GM12878 (cell line): Measurements from ENCODE around the gene ZNF415.
"Not testable (repeated sequence)": the region's sequence is repeated elsewhere in the genome, so short reads cannot be mapped to it uniquely, and the experiment has no call there.

Experiments
- BHLHE40 ChIP-seq, 2 experiments: fragments of 450-650 bp in 1 of 2; IDR thresholded peaks; 2 replicates each; pipeline ENCODE4 v1.6.1; 2011 to 2017; ENCODE audit warnings: low read depth in 2 of 2, borderline replicate concordance in 1 of 2, improper control_type of control experiment in 1 of 2, low read length in 1 of 2, mild to moderate bottlenecking in 1 of 2
- E2F4 ChIP-seq: IDR thresholded peaks from 2 replicates; pipeline ENCODE4 v1.6.1; 2012; ENCODE audit warnings: low read depth, low read length, improper control_type of control experiment
- EP300 ChIP-seq, 2 experiments: fragments of 150-350 bp in 1 of 2; IDR thresholded peaks; 2 replicates each; pipeline ENCODE4 v1.6.1; 2011 to 2012; ENCODE audit warnings: low read depth in 2 of 2, low read length in 2 of 2, borderline replicate concordance in 1 of 2, improper control_type of control experiment in 1 of 2, inconsistent platforms in 1 of 2; ENCODE audit not compliant: control insufficient read depth in 1 of 2
- FOS ChIP-seq: IDR thresholded peaks from 3 replicates; pipeline ENCODE4 v1.6.1; 2011; ENCODE audit warnings: borderline replicate concordance; ENCODE audit not compliant: insufficient read length; ENCODE audit errors: extremely low read depth
- GABPA ChIP-seq: IDR thresholded peaks from 2 replicates; pipeline ENCODE4 v1.6.1; 2014; ENCODE audit warnings: antibody characterized with exemption, low read depth, mild to moderate bottlenecking, inconsistent platforms
- POLR2A ChIP-seq: IDR thresholded peaks from 2 replicates; pipeline ENCODE4 v1.6.1; 2011; ENCODE audit warnings: low read depth, mild to moderate bottlenecking, low read length
- POLR2AphosphoS5 ChIP-seq: IDR thresholded peaks from 2 replicates; pipeline ENCODE4 v1.6.1; 2011; ENCODE audit warnings: mild to moderate bottlenecking, low read length, inconsistent platforms
- RAD21 ChIP-seq: IDR thresholded peaks from 2 replicates; pipeline ENCODE4 v1.6.1; 2011; ENCODE audit warnings: mild to moderate bottlenecking, low read depth, low read length, moderate library complexity; ENCODE audit not compliant: insufficient read depth
- SPI1 ChIP-seq: IDR thresholded peaks from 2 replicates; pipeline ENCODE4 v1.6.1; 2011; ENCODE audit warnings: low read depth, mild to moderate bottlenecking, low read length, moderate library complexity, borderline replicate concordance; ENCODE audit not compliant: insufficient read depth
- TF ChIP-seq, protein P1 (sequence below), 3 experiments: IDR thresholded peaks in 2 of 3; conservative IDR thresholded peaks in 1 of 3; 2 replicates each; pipeline ENCODE4 v1.5.1; 2011; ENCODE audit warnings: low read depth in 3 of 3, low read length in 3 of 3, mild to moderate bottlenecking in 3 of 3, control low read depth in 2 of 3, moderate library complexity in 2 of 3, inconsistent platforms in 1 of 3, mixed read lengths in 1 of 3; ENCODE audit not compliant: control insufficient read depth in 2 of 3, insufficient read depth in 1 of 3; ENCODE audit errors: extremely low read depth in 1 of 3

DNA sequence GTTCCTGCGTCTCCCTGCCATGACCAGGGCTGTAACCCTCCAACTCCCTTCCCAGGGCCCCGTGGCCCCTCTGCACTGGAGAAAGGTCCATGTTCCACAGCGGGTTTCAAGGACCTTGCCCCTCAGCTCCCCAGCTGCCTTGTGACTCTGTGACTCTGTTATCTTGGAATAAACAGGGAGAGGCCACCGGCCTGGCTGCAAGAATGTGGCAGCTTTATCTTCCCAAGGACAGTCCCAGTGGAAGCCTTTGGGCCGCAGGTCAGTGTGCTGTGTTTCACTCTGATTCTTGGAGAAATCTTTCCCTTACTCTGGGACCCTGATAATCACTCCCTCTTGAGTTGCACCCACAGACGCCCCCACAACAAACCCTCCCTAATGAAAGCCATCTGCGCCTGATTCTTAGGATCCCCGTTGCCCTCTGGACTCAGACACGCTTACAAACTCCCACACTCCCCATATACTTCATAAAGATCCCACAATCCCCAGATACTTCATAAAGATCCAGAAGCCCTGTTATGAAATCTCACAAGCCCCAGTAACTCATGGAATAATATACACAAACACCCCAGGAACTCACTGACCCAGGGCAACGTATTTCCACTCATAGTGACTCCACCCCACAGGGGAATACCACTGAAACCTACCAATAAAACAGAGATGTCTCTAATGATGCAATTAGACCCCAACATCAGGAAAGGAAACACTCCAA is 35.6 kb downstream of the ZNF415 start:
- TF ChIP-seq BHLHE40 (IDR thresholded peaks at IDR 0.05; ENCODE audit: borderline replicate concordance in 1 of 2, low read depth in 2 of 2, low read length in 1 of 2); EP300 (IDR thresholded peaks at IDR 0.05; ENCODE audit: borderline replicate concordance in 1 of 2, control insufficient read depth in 1 of 2, low read depth in 2 of 2, low read length in 2 of 2); GABPA; POLR2A; RAD21; POLR2AphosphoS5; FOS; E2F4; SPI1: not testable (repeated sequence)
- TF ChIP-seq, protein P1, sequence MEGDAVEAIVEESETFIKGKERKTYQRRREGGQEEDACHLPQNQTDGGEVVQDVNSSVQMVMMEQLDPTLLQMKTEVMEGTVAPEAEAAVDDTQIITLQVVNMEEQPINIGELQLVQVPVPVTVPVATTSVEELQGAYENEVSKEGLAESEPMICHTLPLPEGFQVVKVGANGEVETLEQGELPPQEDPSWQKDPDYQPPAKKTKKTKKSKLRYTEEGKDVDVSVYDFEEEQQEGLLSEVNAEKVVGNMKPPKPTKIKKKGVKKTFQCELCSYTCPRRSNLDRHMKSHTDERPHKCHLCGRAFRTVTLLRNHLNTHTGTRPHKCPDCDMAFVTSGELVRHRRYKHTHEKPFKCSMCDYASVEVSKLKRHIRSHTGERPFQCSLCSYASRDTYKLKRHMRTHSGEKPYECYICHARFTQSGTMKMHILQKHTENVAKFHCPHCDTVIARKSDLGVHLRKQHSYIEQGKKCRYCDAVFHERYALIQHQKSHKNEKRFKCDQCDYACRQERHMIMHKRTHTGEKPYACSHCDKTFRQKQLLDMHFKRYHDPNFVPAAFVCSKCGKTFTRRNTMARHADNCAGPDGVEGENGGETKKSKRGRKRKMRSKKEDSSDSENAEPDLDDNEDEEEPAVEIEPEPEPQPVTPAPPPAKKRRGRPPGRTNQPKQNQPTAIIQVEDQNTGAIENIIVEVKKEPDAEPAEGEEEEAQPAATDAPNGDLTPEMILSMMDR (IDR thresholded peaks at IDR 0.05 in 2 of 3, conservative IDR thresholded peaks at IDR 0.05 in 1 of 3; ENCODE audit: control insufficient read depth in 2 of 3, extremely low read depth in 1 of 3, insufficient read depth in 1 of 3, low read depth in 3 of 3, low read length in 3 of 3), result not testable (repeated sequence)
